HFF-Myc (cell line): ENCODE measurements around the gene ZSCAN22.

Experiments used
- DNase-seq: peaks from one replicate; pipeline ENCODE4 v3.0.0-alpha.2; 2011; ENCODE audit warnings: low read depth; ENCODE audit errors: extremely low read depth
- H3K4me3 ChIP-seq: replicated peaks from 2 replicates; pipeline ENCODE4 v1.5.1; 2011; ENCODE audit warnings: low read depth, mild to moderate bottlenecking, control low read depth, low read length
- CTCF ChIP-seq: IDR thresholded peaks from 2 replicates; pipeline ENCODE4 v1.5.1; 2012; ENCODE audit warnings: mild to moderate bottlenecking, low read depth, low read length, control low read depth; ENCODE audit errors: missing control alignments

The ZSCAN22 gene

GRCh38 chr19:58318297-58318696, 8.5 kb upstream of the ZSCAN22 start:
- no peak for TF ChIP-seq CTCF
- no peak for DNase-seq
- no peak overlapping the region for H3K4me3 ChIP-seq

GRCh38 chr19:58319241-58319640, 7.6 kb upstream of the ZSCAN22 start:
- H3K4me3 ChIP-seq, result no peak overlapping the region
- TF ChIP-seq CTCF, result no peak
- DNase-seq, result no peak

GRCh38 chr19:58325311-58326022, 1.3 kb upstream of the ZSCAN22 start:
- peak overlapping the region; percentile 78 for H3K4me3 ChIP-seq
- DNase-seq, result no peak
- no peak for TF ChIP-seq CTCF

GRCh38 chr19:58326501-58326913, 287 bp upstream of the ZSCAN22 start:
- peak overlapping the region; percentile 78 for H3K4me3 ChIP-seq
- no peak for DNase-seq
- TF ChIP-seq CTCF, result no peak

GRCh38 chr19:58328999-58329398, 2.2 kb downstream of the ZSCAN22 start:
- H3K4me3 ChIP-seq, result no peak overlapping the region
- no peak for DNase-seq
- TF ChIP-seq CTCF, result peak; percentile 12

- DNase-seq, result no peak
- H3K4me3 ChIP-seq, result no peak overlapping the region
- TF ChIP-seq CTCF, result no peak
Observed at GRCh38 chr19:58330458-58330857, 3.7 kb downstream of the ZSCAN22 start.

- H3K4me3 ChIP-seq, result no peak overlapping the region
- no peak for DNase-seq
- TF ChIP-seq CTCF, result no peak
Observed at GRCh38 chr19:58332697-58333096, 5.9 kb downstream of the ZSCAN22 start.
